ENCODE results near the gene ITIH4. TPM values are rescaled to one million over a fixed set of nuclear protein-coding genes. Genes with fewer than 3 reads are reported as not detected.

ITIH4 gene
- total and polyA plus RNA-seq, 10 of the 15 experiments (the other 5 are each of a cell fraction or from before 2014, with no cell fraction given): 0.64 to 4.1 (median 1.3) TPM

- no peak for ATAC-seq
- DNase-seq (ENCODE audit: low read depth, low spot score): no peak
- no peak overlapping the region for H3K27ac ChIP-seq (ENCODE audit: control insufficient read depth, insufficient read depth)
- peaks cover 5% of the 10 kb centered on the region; the same call in 1 of the 3 replicates for H3K9me3 ChIP-seq (replicated peaks; ENCODE audit: control insufficient read depth, insufficient read depth, low read length)
- no peak overlapping the region for H3K4me2 ChIP-seq (ENCODE audit: control insufficient read depth, insufficient read depth)
- H2AFZ ChIP-seq (ENCODE audit: control insufficient read depth, low read depth, low read length): no peak overlapping the region
- H3K79me2 ChIP-seq (ENCODE audit: control insufficient read depth, insufficient read depth, low read length): no peaks in the 10 kb centered on the region
- in situ Hi-C loops (cut with MboI) (no loop called here), intact Hi-C loops (cut with micrococcal nuclease; ENCODE audit: unreplicated experiment) (no loop called here)
- FAIRE-seq: no peak
- ChIA-PET POLR2A (interaction anchor here (0.5 kb wide), 1 partner anchor 202 kb away, joined by 4 read pairs; no protein-coding TSS in a partner anchor), RAD21 (ENCODE audit: unreplicated experiment) (no interaction called here), SMC1A (ENCODE audit: uncharacterized antibody, unreplicated experiment) (no interaction called here), CTCF (no interaction called here)
- H3K4me3 ChIP-seq: no peak overlapping the region
- 91% methylated on average over 8 of the region's 8 CpGs for WGBS (ENCODE audit: insufficient coverage, insufficient replicate concordance, low lambda C conversion rate, missing lambda C conversion rate)
- TF ChIP-seq ZSCAN29 (IDR thresholded peaks at IDR 0.05): no peak
- TF ChIP-seq ZNF274 (IDR thresholded peaks at IDR 0.05; ENCODE audit: insufficient read depth, insufficient read length): no peak
- no peak for TF ChIP-seq SPI1 (IDR thresholded peaks at IDR 0.05; ENCODE audit: borderline replicate concordance, insufficient read depth, low read depth, low read length)
- TF ChIP-seq ZNF24 (IDR thresholded peaks at IDR 0.05): no peak
- no peak for TF ChIP-seq SREBF2 (IDR thresholded peaks at IDR 0.05; ENCODE audit: low read length)
- TF ChIP-seq BMI1 (IDR thresholded peaks at IDR 0.05; ENCODE audit: borderline replicate concordance): no peak
- no peak for TF ChIP-seq PAX5 (IDR thresholded peaks at IDR 0.05; ENCODE audit: borderline replicate concordance, low read depth, low read length)
- no peak for TF ChIP-seq KDM1A (IDR thresholded peaks at IDR 0.05; ENCODE audit: borderline replicate concordance)
- no peak for TF ChIP-seq KLF5 (IDR thresholded peaks at IDR 0.05; ENCODE audit: partially characterized antibody)
- TF ChIP-seq ZNF217 (IDR thresholded peaks at IDR 0.05): no peak
- H3K4me1 ChIP-seq (ENCODE audit: control insufficient read depth, insufficient read depth, low read length): no peaks in the 10 kb centered on the region; the same call in 1 of the 2 replicates
- BruUV-seq (replicated peaks): no TSS peak
- H3K27me3 ChIP-seq (replicated peaks in 1 of 2; ENCODE audit: control insufficient read depth in 2 of 2, insufficient read depth in 2 of 2, low read length in 1 of 2): no peaks in the 10 kb centered on the region
- H3K36me3 ChIP-seq (ENCODE audit: control insufficient read depth in 2 of 2, insufficient read depth in 2 of 2, low read length in 1 of 2): peaks cover 0 to 1% of the 10 kb centered on the region in 2 experiments; a peak in 2 of 4 replicates
- no peak overlapping the region for H3K9ac ChIP-seq (ENCODE audit: control insufficient read depth, insufficient read depth, low read length)
- no peaks in the 10 kb centered on the region for H4K20me1 ChIP-seq (ENCODE audit: control insufficient read depth, insufficient read depth)
These were observed 29.4 kb upstream of the ITIH4 start for GRCh38 chr3:52859686-52860423.

Measured in GM12878 (cell line).